Smooth muscle cell (in vitro differentiated cells): ENCODE measurements around the gene COPB1. TPM values are rescaled to one million over a fixed set of nuclear protein-coding genes. Genes with fewer than 3 reads are reported as not detected.
A peak's percentile ranks its signal among the peaks of the same experiment; 100 is the strongest.

Experiments
- DNase-seq: peaks from one replicate; lab custom pipeline; 2025; ENCODE audit not compliant: unreplicated experiment; lab: John Stamatoyannopoulos, UW
- H2AFZ ChIP-seq: fragments of 200-600 bp; sonication (generic); 2 replicates; pipeline ENCODE4 v1.6.0; 2016; ENCODE audit warnings: antibody characterized with exemption, low read depth, mild to moderate bottlenecking
- H3F3A ChIP-seq: fragments of 200-600 bp; sonication (generic); 2 replicates; pipeline ENCODE4 v1.6.0; 2017; ENCODE audit warnings: antibody characterized with exemption, low read depth
- H3K27ac ChIP-seq: fragments of 200-600 bp; sonication (generic); 2 replicates; pipeline ENCODE4 v1.5.1; 2016; ENCODE audit warnings: low read depth, mild to moderate bottlenecking
- H3K27me3 ChIP-seq: fragments of 200-600 bp; sonication (generic); 2 replicates; pipeline ENCODE4 v1.6.1; 2016; ENCODE audit warnings: low read depth, mild to moderate bottlenecking
- H3K36me3 ChIP-seq: fragments of 200-600 bp; sonication (generic); 2 replicates; pipeline ENCODE4 v1.5.1; 2016; ENCODE audit warnings: low read depth
- H3K4me1 ChIP-seq: fragments of 200-600 bp; sonication (generic); 2 replicates; pipeline ENCODE4 v1.5.1; 2016; ENCODE audit warnings: low read depth
- H3K4me2 ChIP-seq: fragments of 200-600 bp; sonication (generic); 2 replicates; pipeline ENCODE4 v1.6.0; 2016; ENCODE audit warnings: mild to moderate bottlenecking
- H3K4me3 ChIP-seq: fragments of 200-600 bp; sonication (generic); 2 replicates; pipeline ENCODE4 v1.5.1; 2016; ENCODE audit warnings: mild to moderate bottlenecking
- H3K79me2 ChIP-seq: fragments of 200-600 bp; sonication (generic); 2 replicates; pipeline ENCODE4 v1.6.0; 2016; ENCODE audit warnings: low read depth, mild to moderate bottlenecking
- H3K9ac ChIP-seq: fragments of 200-600 bp; sonication (generic); 2 replicates; pipeline ENCODE4 v1.6.0; 2016; ENCODE audit warnings: low read depth
- H3K9me3 ChIP-seq: fragments of 200-600 bp; sonication (generic); replicated peaks from 2 replicates; pipeline ENCODE4 v1.5.1; 2016; ENCODE audit warnings: low read depth
- H4K20me1 ChIP-seq: fragments of 200-600 bp; sonication (generic); 2 replicates; pipeline ENCODE4 v1.6.0; 2016; ENCODE audit warnings: low read depth
- CTCF ChIP-seq: fragments of 200-600 bp; sonication (generic); IDR thresholded peaks from 2 replicates; pipeline ENCODE4 v1.5.1; 2017; ENCODE audit warnings: borderline replicate concordance, mild to moderate bottlenecking, antibody characterized with exemption; ENCODE audit not compliant: insufficient read depth, poor library complexity, severe bottlenecking
- WGBS: methylation state at CpG from one replicate; pipeline ENCODE4 v1.1.7; 2016; ENCODE audit warnings: low lambda C conversion rate; 5-methylcytosine and 5-hydroxymethylcytosine counted together
- polyA plus RNA-seq: library from polyadenylated mRNA; unstranded; fragments of >200 nt; fragmentation: Nextera tagmentation; extraction: Ambion mirVana; gene quantifications from 2 replicates; pipeline ENCODE4 v1.2.1, GENCODE V29; 2016
- total RNA-seq: library from RNA; depleted of rRNA; stranded (reverse); fragments of >200 nt; gene quantifications from 2 replicates; pipeline ENCODE4 v1.2.3, GENCODE V29; 2014

The COPB1 gene
- total and polyA plus RNA-seq, 2 experiments from 2014 or later = 135 to 299 TPM

- Histone ChIP-seq H3K27ac (peak overlapping the region; percentile 88), H3F3A (no peaks in the 10 kb centered on the region), H4K20me1 (no peaks in the 10 kb centered on the region), H3K9me3 (no peaks in the 10 kb centered on the region), H2AFZ (peak overlapping the region; percentile 96), H3K36me3 (peaks cover 11% of the 10 kb centered on the region), H3K4me3 (peak overlapping the region; percentile 70), H3K79me2 (peaks cover 36% of the 10 kb centered on the region), H3K9ac (peak overlapping the region; percentile 94), H3K4me2 (peak overlapping the region; percentile 91), H3K4me1 (peaks cover 10% of the 10 kb centered on the region), H3K27me3 (no peaks in the 10 kb centered on the region)
- no peak for DNase-seq
- 31% methylated on average over 11 of the region's 11 CpGs for WGBS
- TF ChIP-seq CTCF = no peak
Measured at GRCh38 chr11:14520747-14521151, 21.1 kb upstream of the COPB1 start.

- Histone ChIP-seq H3K4me3 (peak within 1 kb of the TSS; percentile 70), H3K4me1 (peaks cover 10% of the 10 kb centered on the region), H4K20me1 (no peaks in the 10 kb centered on the region), H2AFZ (peak within 1 kb of the TSS; percentile 96), H3K27me3 (no peaks in the 10 kb centered on the region), H3K9ac (peak within 1 kb of the TSS; percentile 94), H3K27ac (peak within 1 kb of the TSS; percentile 88), H3K4me2 (peak within 1 kb of the TSS; percentile 91), H3K9me3 (no peaks in the 10 kb centered on the region), H3K79me2 (peaks cover 36% of the 10 kb centered on the region), H3K36me3 (peaks cover 11% of the 10 kb centered on the region), H3F3A (no peaks in the 10 kb centered on the region)
- TF ChIP-seq CTCF = peak; percentile 6
- under 1% methylated on average over 56 of the region's 56 CpGs for WGBS
- DNase-seq = peak; percentile 73
Measured at GRCh38 chr11:14519917-14520746, 20.5 kb upstream of the COPB1 start, which contains the start of gene PSMA1. Gene PSMA1 (minus strand): TSS chr11:14520386. CDS start chr11:14520299, 87 bp downstream.

- Histone ChIP-seq H3K4me1 (peaks cover 10% of the 10 kb centered on the region), H3K4me2 (peak overlapping the region; percentile 91), H3K9me3 (no peaks in the 10 kb centered on the region), H2AFZ (peak overlapping the region; percentile 70), H3K9ac (peak overlapping the region; percentile 94), H3K27me3 (no peaks in the 10 kb centered on the region), H3F3A (no peaks in the 10 kb centered on the region), H3K4me3 (peak overlapping the region; percentile 70), H3K27ac (peak overlapping the region; percentile 88), H3K36me3 (peaks cover 14% of the 10 kb centered on the region), H3K79me2 (peaks cover 36% of the 10 kb centered on the region), H4K20me1 (peaks cover 5% of the 10 kb centered on the region)
- 1% methylated on average over 10 of the region's 10 CpGs for WGBS
- TF ChIP-seq CTCF = no peak
- DNase-seq = no peak
Measured at GRCh38 chr11:14519597-14519916, 19.9 kb upstream of the COPB1 start.
